ENCODE data around the gene GET3. TPM values are rescaled to one million over a fixed set of nuclear protein-coding genes. Genes with fewer than 3 reads are reported as not detected.
A peak's percentile ranks its signal among the peaks of the same experiment; 100 is the strongest.

Gene GET3
- total and polyA plus RNA-seq, 2 of the 13 experiments (the other 11 are each of a cell fraction or from before 2014, with no cell fraction given): 57.7 to 59.4 TPM

GRCh38 chr19:12722566-12723380 lies 14.5 kb upstream of the GET3 start (continued):
- TF ChIP-seq HCFC1 (IDR thresholded peaks at IDR 0.05; ENCODE audit: low read depth, low read length): peak; percentile 65
- TF ChIP-seq, protein P1, sequence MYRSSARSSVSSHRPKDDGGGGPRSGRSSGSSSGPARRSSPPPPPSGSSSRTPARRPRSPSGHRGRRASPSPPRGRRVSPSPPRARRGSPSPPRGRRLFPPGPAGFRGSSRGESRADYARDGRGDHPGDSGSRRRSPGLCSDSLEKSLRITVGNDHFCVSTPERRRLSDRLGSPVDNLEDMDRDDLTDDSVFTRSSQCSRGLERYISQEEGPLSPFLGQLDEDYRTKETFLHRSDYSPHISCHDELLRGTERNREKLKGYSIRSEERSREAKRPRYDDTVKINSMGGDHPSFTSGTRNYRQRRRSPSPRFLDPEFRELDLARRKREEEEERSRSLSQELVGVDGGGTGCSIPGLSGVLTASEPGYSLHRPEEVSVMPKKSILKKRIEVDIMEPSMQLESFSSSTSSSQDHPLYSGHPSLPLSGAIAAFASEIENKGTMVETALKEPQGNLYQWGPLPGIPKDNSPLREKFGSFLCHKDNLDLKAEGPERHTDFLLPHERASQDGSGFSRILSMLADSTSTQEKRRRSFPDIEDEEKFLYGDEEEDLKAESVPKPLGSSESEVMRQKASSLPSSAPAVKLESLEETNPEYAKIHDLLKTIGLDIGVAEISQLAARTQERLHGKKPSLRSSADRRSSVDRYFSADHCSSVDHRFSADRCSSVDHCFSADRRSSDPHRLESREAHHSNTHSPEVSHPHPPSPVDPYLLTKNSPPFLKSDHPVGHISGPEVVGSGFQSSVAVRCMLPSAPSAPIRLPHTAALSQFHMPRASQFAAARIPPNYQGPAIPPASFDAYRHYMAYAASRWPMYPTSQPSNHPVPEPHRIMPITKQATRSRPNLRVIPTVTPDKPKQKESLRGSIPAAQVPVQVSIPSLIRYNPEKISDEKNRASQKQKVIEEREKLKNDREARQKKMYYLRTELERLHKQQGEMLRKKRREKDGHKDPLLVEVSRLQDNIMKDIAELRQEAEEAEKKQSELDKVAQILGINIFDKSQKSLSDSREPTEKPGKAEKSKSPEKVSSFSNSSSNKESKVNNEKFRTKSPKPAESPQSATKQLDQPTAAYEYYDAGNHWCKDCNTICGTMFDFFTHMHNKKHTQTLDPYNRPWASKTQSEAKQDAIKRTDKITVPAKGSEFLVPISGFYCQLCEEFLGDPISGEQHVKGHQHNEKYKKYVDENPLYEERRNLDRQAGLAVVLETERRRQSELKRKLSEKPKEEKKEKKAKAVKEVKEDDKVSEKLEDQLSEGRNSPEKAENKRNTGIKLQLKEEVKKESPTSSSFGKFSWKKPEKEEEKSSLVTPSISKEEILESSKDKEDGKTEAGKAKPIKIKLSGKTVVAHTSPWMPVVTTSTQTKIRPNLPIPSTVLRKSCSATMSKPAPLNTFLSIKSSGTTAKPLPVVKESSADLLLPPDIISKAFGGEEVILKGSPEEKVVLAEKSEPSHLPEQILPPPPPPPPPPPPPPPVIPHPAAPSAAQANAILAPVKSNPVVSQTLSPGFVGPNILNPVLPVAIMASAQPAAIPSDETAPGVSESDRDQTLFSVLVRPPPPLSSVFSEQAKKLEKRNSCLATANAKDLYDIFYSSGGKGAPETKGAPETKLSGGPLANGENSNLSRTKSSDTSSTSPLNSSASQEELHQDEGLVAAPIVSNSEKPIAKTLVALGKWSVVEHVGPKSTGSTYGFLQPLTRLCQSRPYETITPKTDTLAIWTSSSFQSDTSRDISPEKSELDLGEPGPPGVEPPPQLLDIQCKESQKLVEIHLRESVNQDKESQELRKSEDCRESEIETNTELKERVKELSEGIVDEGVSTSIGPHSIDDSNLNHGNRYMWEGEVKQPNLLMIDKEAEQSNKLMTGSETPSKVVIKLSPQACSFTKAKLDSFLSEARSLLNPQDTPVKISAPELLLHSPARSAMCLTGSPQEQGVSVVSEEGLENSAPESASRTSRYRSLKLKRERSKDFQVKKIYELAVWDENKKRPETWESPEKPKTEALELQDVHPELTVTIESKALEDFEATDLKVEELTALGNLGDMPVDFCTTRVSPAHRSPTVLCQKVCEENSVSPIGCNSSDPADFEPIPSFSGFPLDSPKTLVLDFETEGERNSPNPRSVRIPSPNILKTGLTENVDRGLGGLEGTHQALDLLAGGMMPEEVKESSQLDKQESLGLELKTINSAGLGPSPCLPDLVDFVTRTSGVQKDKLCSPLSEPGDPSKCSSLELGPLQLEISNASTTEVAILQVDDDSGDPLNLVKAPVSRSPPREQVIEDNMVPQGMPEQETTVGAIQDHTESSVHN (CRISPR knock-in tag; IDR thresholded peaks at IDR 0.05): 0 out of 2 replicates have a peak, but pooled peaks have one; percentile 48
- 0 out of 2 replicates have a peak, but pooled peaks have one; percentile 48 for TF ChIP-seq ZNF709 (CRISPR knock-in tag; IDR thresholded peaks at IDR 0.05)
- TF ChIP-seq, protein P2, sequence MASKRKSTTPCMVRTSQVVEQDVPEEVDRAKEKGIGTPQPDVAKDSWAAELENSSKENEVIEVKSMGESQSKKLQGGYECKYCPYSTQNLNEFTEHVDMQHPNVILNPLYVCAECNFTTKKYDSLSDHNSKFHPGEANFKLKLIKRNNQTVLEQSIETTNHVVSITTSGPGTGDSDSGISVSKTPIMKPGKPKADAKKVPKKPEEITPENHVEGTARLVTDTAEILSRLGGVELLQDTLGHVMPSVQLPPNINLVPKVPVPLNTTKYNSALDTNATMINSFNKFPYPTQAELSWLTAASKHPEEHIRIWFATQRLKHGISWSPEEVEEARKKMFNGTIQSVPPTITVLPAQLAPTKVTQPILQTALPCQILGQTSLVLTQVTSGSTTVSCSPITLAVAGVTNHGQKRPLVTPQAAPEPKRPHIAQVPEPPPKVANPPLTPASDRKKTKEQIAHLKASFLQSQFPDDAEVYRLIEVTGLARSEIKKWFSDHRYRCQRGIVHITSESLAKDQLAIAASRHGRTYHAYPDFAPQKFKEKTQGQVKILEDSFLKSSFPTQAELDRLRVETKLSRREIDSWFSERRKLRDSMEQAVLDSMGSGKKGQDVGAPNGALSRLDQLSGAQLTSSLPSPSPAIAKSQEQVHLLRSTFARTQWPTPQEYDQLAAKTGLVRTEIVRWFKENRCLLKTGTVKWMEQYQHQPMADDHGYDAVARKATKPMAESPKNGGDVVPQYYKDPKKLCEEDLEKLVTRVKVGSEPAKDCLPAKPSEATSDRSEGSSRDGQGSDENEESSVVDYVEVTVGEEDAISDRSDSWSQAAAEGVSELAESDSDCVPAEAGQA (IDR thresholded peaks at IDR 0.05; ENCODE audit: low read depth): 0 out of 2 replicates have a peak, but pooled peaks have one; percentile 65
- TF ChIP-seq, protein P2 (CRISPR knock-in tag; IDR thresholded peaks at IDR 0.05; ENCODE audit: borderline replicate concordance): no peak
- peak; percentile 91; the same call in 1 of the 2 replicates for TF ChIP-seq ZNF207 (IDR thresholded peaks at IDR 0.05; ENCODE audit: borderline replicate concordance)
- no peak for TF ChIP-seq ZSCAN30 (CRISPR knock-in tag; IDR thresholded peaks at IDR 0.05)
- peak in 1 of 2 experiments; percentile 39; a peak in 1 of 4 replicates for TF ChIP-seq REST (IDR thresholded peaks at IDR 0.05; ENCODE audit: borderline replicate concordance in 1 of 2, low read depth in 1 of 2, low read length in 2 of 2)
- peak; percentile 51 for TF ChIP-seq FOXA3 (CRISPR knock-in tag; IDR thresholded peaks at IDR 0.05)
- TF ChIP-seq RAD51 (IDR thresholded peaks at IDR 0.05; ENCODE audit: borderline replicate concordance): peak; percentile 99

Data from HepG2 (cell line).